GM19468 (cell line): Measurements from ENCODE around the gene NUP133.
A peak's percentile ranks its signal among the peaks of the same experiment; 100 is the strongest.
"Not testable (repeated sequence)": the region's sequence is repeated elsewhere in the genome, so short reads cannot be mapped to it uniquely, and the experiment has no call there.

Experiments
- ATAC-seq: cut with Tn5 transposase; IDR thresholded peaks from one replicate; pipeline ENCODE4 v1.9.1; 2021; ENCODE audit warnings: mild to moderate bottlenecking, moderate library complexity, moderate number of reproducible peaks; ENCODE audit not compliant: unreplicated experiment; ENCODE audit errors: extremely low read depth

Gene NUP133

GRCh38 chr1:229511201-229511600 is 3.1 kb upstream of the NUP133 start:
- ATAC-seq: not testable (repeated sequence)

GRCh38 chr1:229509576-229509975 is 1.4 kb upstream of the NUP133 start:
- ATAC-seq: no peak

GRCh38 chr1:229508823-229509337 is 739 bp upstream of the NUP133 start:
- no peak for ATAC-seq

- no peak for ATAC-seq
These were observed 639 bp downstream of the NUP133 start for GRCh38 chr1:229507502-229507901.

GRCh38 chr1:229506633-229507032 is 1.5 kb downstream of the NUP133 start:
- no peak for ATAC-seq

- no peak for ATAC-seq
These were observed 12.4 kb downstream of the NUP133 start for GRCh38 chr1:229495782-229496181.

- ATAC-seq: no peak
These were observed 21.0 kb downstream of the NUP133 start for GRCh38 chr1:229487181-229487580.

GRCh38 chr1:229485318-229485717 is 22.8 kb downstream of the NUP133 start:
- ATAC-seq: no peak

- no peak for ATAC-seq
These were observed 25.6 kb downstream of the NUP133 start for GRCh38 chr1:229482511-229482910.

- ATAC-seq: no peak
These were observed 27.6 kb downstream of the NUP133 start for GRCh38 chr1:229480495-229480894.

- ATAC-seq: peak; percentile 20
These were observed 28.3 kb downstream of the NUP133 start for GRCh38 chr1:229479660-229480399.

- ATAC-seq: peak; percentile 62
These were observed 29.3 kb downstream of the NUP133 start for GRCh38 chr1:229478852-229479251.

GRCh38 chr1:229475859-229476258 is 32.3 kb downstream of the NUP133 start:
- ATAC-seq: not testable (repeated sequence)

- no peak for ATAC-seq
These were observed 33.6 kb downstream of the NUP133 start for GRCh38 chr1:229474509-229474908.

GRCh38 chr1:229471175-229471574 is 37.0 kb downstream of the NUP133 start:
- no peak for ATAC-seq

- ATAC-seq: no peak
These were observed 37.6 kb downstream of the NUP133 start for GRCh38 chr1:229470406-229471043.

GRCh38 chr1:229466887-229467286 is 41.3 kb downstream of the NUP133 start:
- no peak for ATAC-seq

GRCh38 chr1:229464672-229465071 is 43.5 kb downstream of the NUP133 start:
- ATAC-seq: no peak

- ATAC-seq: no peak
These were observed 47.0 kb downstream of the NUP133 start for GRCh38 chr1:229461032-229461668.

GRCh38 chr1:229459815-229460214 is 48.3 kb downstream of the NUP133 start:
- no peak for ATAC-seq

- ATAC-seq: no peak
These were observed 50.7 kb downstream of the NUP133 start for GRCh38 chr1:229457436-229457835.
